ENCODE measurements around the gene CASKIN1. TPM values are rescaled to one million over a fixed set of nuclear protein-coding genes. Genes with fewer than 3 reads are reported as not detected.

The CASKIN1 gene
- total RNA-seq, 2 donors from 2014 or later: not detected

DNA sequence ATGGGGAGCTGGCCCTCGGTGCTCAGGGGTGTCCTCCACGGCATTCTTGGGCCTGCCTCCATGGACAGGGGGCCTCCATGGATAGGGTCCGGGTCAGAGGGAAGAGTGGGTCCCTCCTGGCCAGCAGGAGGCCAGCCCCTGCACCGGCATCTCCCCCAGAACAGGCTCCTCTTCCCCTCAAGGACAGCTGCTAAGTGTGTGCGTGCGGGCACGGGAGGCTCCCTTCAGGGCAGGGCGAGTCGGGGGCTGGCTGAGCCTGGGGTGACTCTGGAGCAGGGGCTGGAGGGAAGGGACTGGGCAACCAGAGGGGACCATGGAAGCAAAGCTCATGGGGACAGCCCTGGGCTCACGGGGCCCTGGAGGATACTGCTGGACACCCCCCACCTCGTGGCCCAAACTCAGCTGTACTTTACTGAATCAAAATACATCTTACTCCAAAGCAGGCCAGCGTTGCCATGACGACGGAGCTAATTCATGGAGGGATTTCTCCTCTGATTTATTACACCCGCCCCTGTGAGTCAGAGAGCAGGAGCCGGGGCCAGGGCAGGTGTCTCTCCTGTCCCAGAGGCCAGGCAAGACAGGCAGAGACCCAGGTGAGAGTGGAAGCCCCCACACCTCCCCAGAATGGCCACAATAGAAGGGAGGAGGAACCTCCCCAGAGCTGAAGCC, 2.1 kb downstream of the CASKIN1 start:
- Histone ChIP-seq H3K27me3 (replicated peaks; ENCODE audit: insufficient read depth) (peaks cover 8% of the 10 kb centered on the region), H3K9me3 (no peaks in the 10 kb centered on the region), H3K36me3 (no peaks in the 10 kb centered on the region), H3K27ac (no peak overlapping the region), H3K4me3 (no peak overlapping the region), H3K4me1 (ENCODE audit: control insufficient read depth in 1 of 2, low read depth in 2 of 2) (peaks cover 5 to 13% of the 10 kb centered on the region in 2 donors)
- TF ChIP-seq CTCF (IDR thresholded peaks at IDR 0.05): no peak
- DNase-seq (ENCODE audit: low spot score): no peak
- no peak for ATAC-seq (ENCODE audit: insufficient number of reproducible peaks, low FRiP score, low read depth)

DNA sequence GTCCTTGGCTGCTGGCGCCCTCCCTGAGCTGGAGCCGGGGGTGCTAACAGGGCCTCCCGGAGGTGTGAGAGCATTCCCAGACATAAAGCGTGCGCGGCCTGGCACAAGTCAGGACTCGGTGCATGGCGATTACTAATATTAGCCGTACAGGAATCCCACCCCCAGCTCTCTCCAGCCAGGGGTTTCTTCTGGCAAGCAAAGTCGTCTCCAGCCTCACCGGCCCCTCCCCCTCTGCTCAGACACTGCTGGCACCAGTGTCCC, 5.0 kb downstream of the CASKIN1 start:
- DNase-seq (ENCODE audit: low spot score) (no peak), ATAC-seq (ENCODE audit: insufficient number of reproducible peaks, low FRiP score, low read depth) (no peak)
- no peak for TF ChIP-seq CTCF (IDR thresholded peaks at IDR 0.05)
- H3K27ac ChIP-seq: no peak overlapping the region
- H3K27me3 ChIP-seq (replicated peaks; ENCODE audit: insufficient read depth): peaks cover 8% of the 10 kb centered on the region
- H3K4me3 ChIP-seq: no peak overlapping the region
- H3K9me3 ChIP-seq: no peaks in the 10 kb centered on the region
- H3K36me3 ChIP-seq: no peaks in the 10 kb centered on the region
- H3K4me1 ChIP-seq (ENCODE audit: control insufficient read depth in 1 of 2, low read depth in 2 of 2): peaks cover 5 to 9% of the 10 kb centered on the region in 2 donors

DNA sequence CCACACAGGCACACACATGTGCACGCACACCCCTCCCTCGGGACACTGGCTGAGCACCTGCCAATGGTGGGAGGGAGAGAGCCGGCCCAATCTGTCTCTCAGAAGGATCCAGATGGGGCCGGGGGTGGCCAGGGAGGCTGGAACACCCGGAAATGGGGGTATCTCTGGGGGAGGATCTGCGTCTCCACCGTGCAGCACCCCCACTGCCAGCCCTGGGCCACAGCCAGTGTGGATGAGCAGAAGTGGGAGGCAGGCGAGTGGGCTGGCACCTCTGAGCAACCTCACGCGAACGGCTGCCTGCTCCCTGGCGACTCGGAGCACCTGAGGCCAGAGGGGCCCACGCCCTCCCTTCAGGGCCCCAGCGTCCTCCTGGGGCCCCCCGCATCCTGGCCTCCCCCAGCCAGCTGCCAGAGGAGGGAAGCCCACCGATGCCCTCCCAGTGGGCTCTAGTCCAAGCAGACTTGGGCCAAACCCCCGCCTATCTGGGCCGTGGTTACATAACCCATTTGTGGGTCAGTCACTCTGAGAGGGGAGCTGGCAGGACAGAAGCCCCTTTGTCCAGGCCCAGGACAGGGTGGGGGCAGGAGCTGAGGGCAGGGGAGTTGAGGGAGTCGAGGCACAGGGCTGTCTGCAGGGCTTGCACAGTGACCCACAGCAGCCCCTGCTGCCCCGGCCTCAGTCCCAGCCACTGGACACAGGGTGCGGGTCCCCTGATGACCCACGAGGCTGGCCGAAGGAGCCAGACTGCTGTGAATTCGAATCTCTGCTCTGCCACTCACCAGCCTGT, 5.6 kb downstream of the CASKIN1 start:
- no peak for TF ChIP-seq CTCF (IDR thresholded peaks at IDR 0.05)
- H3K4me1 ChIP-seq (ENCODE audit: control insufficient read depth in 1 of 2, low read depth in 2 of 2): peaks cover 3 to 5% of the 10 kb centered on the region in 2 donors
- no peak for DNase-seq (ENCODE audit: low spot score)
- no peak overlapping the region for H3K4me3 ChIP-seq
- ATAC-seq (ENCODE audit: insufficient number of reproducible peaks, low FRiP score, low read depth): no peak
- no peaks in the 10 kb centered on the region for H3K9me3 ChIP-seq
- no peaks in the 10 kb centered on the region for H3K36me3 ChIP-seq
- peaks cover 7% of the 10 kb centered on the region for H3K27me3 ChIP-seq (replicated peaks; ENCODE audit: insufficient read depth)
- no peak overlapping the region for H3K27ac ChIP-seq

DNA sequence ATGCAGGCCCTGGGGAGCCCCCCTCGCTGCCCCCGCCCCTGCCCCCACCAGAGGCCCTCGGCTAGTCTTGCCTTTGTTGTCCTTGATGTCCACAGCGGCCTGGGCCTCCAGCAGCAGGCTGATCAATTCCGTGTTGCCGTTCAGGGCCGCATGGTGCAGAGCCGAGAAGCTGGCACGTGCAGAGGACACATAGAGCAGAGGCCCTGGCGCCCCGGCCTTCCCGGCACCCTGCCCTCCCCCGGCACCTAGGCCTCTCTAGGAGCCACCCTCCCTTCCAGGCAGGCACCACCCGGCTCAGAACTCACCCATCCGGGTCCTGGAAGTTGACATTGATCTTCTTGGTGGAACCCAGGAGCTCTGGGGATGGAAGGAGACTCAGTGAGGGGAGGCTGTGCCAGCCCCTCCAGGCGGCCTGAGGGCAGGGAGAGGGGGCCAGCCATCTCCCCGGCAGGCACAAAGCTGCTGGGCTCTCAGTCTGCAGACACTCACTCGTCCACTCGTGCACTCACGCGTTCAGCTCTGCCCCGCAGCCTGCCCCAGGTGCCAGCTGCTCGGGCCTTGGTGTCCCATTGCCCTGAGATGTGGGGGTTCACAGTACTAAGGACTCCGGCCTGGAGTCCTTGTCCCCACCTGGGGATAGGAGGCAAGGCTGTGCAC, 6.3 kb downstream of the CASKIN1 start:
- TF ChIP-seq CTCF (IDR thresholded peaks at IDR 0.05): no peak
- ATAC-seq (ENCODE audit: insufficient number of reproducible peaks, low FRiP score, low read depth) (no peak), DNase-seq (ENCODE audit: low spot score) (no peak)
- Histone ChIP-seq H3K36me3 (no peaks in the 10 kb centered on the region), H3K4me3 (no peak overlapping the region), H3K9me3 (no peaks in the 10 kb centered on the region), H3K27me3 (replicated peaks; ENCODE audit: insufficient read depth) (no peaks in the 10 kb centered on the region), H3K4me1 (ENCODE audit: control insufficient read depth in 1 of 2, low read depth in 2 of 2) (no peaks in the 10 kb centered on the region), H3K27ac (no peak overlapping the region)

- Histone ChIP-seq H3K27me3 (replicated peaks; ENCODE audit: insufficient read depth) (no peaks in the 10 kb centered on the region), H3K36me3 (no peaks in the 10 kb centered on the region), H3K9me3 (no peaks in the 10 kb centered on the region), H3K27ac (no peak overlapping the region), H3K4me3 (no peak overlapping the region), H3K4me1 (ENCODE audit: control insufficient read depth in 1 of 2, low read depth in 2 of 2) (no peaks in the 10 kb centered on the region)
- no peak for TF ChIP-seq CTCF (IDR thresholded peaks at IDR 0.05)
- DNase-seq (ENCODE audit: low spot score): no peak
- ATAC-seq (ENCODE audit: insufficient number of reproducible peaks, low FRiP score, low read depth): no peak
These were observed 7.0 kb downstream of the CASKIN1 start for GRCh38 chr16:2189252-2189893.
